Panc1 (cell line): Measurements from ENCODE around the gene TBC1D22B.

Experiments used
- SIN3A ChIP-seq: IDR thresholded peaks from 2 replicates; pipeline ENCODE4 v1.6.1; 2012; ENCODE audit warnings: low read depth, mild to moderate bottlenecking, low read length, moderate library complexity, borderline replicate concordance; ENCODE audit not compliant: insufficient read depth
- TF ChIP-seq, protein P1 (sequence below): fragments of 450-650 bp; IDR thresholded peaks from 2 replicates; pipeline ENCODE4 v1.5.1; 2017; ENCODE audit warnings: mild to moderate bottlenecking

DNA sequence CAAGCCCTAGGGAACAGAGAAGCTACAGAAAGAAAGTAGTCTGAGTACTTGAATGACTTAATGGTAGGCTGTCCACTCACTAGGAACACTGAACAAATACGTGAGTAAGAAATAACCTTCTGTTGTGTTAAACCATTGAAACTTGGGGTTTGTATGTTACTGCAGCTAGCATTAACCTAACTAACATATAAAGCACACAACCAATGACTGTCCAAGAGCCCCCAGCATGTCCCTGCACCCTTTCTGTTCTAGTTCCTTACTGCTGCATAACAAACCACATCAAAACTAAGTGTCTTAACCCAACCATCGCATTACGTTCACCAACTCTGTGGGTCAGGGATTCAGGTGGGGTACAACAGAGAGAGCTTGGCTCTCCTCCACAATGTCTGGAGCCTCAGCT is 85.7 kb downstream of the TBC1D22B start:
- TF ChIP-seq, protein P1, sequence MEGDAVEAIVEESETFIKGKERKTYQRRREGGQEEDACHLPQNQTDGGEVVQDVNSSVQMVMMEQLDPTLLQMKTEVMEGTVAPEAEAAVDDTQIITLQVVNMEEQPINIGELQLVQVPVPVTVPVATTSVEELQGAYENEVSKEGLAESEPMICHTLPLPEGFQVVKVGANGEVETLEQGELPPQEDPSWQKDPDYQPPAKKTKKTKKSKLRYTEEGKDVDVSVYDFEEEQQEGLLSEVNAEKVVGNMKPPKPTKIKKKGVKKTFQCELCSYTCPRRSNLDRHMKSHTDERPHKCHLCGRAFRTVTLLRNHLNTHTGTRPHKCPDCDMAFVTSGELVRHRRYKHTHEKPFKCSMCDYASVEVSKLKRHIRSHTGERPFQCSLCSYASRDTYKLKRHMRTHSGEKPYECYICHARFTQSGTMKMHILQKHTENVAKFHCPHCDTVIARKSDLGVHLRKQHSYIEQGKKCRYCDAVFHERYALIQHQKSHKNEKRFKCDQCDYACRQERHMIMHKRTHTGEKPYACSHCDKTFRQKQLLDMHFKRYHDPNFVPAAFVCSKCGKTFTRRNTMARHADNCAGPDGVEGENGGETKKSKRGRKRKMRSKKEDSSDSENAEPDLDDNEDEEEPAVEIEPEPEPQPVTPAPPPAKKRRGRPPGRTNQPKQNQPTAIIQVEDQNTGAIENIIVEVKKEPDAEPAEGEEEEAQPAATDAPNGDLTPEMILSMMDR: no peak
- TF ChIP-seq SIN3A: no peak
